H9 (cell line): ENCODE results near the gene LRP8. TPM values are rescaled to one million over a fixed set of nuclear protein-coding genes. Genes with fewer than 3 reads are reported as not detected.

Experiments
- DNase-seq: peaks from one replicate; pipeline ENCODE4 v3.0.0-alpha.2; 2017
- H2AFZ ChIP-seq: one replicate; pipeline ENCODE4 v1.6.1; 2013; ENCODE audit warnings: mild to moderate bottlenecking, low read length, control low read depth, moderate library complexity
- H2AK5ac ChIP-seq: 2 replicates; pipeline ENCODE4 v1.6.1; 2013; ENCODE audit warnings: low read length, control low read depth, mixed read lengths; ENCODE audit not compliant: insufficient read length
- H2BK120ac ChIP-seq: one replicate; pipeline ENCODE4 v1.6.1; 2013; ENCODE audit warnings: low read depth, mild to moderate bottlenecking, low read length, control low read depth, inconsistent platforms; ENCODE audit not compliant: poor library complexity, severe bottlenecking
- H2BK12ac ChIP-seq: 2 replicates; pipeline ENCODE4 v1.6.1; 2013; ENCODE audit warnings: low read length, control low read depth, mixed read lengths, low read depth; ENCODE audit not compliant: insufficient read length
- H2BK15ac ChIP-seq: 2 replicates; pipeline ENCODE4 v1.6.1; 2013; ENCODE audit warnings: low read depth, low read length, control low read depth
- H2BK20ac ChIP-seq: one replicate; pipeline ENCODE4 v1.6.1; 2013; ENCODE audit warnings: low read depth, mild to moderate bottlenecking, low read length, control low read depth, inconsistent platforms; ENCODE audit not compliant: poor library complexity, severe bottlenecking
- H2BK5ac ChIP-seq: 2 replicates; pipeline ENCODE4 v1.6.1; 2013; ENCODE audit warnings: low read length, control low read depth, mixed read lengths; ENCODE audit not compliant: insufficient read length
- H3K14ac ChIP-seq: 2 replicates; pipeline ENCODE4 v1.6.1; 2013; ENCODE audit warnings: low read length, control low read depth; ENCODE audit not compliant: insufficient read depth
- H3K18ac ChIP-seq: 2 replicates; pipeline ENCODE4 v1.6.1; 2013; ENCODE audit warnings: low read depth, mild to moderate bottlenecking, mixed read lengths, low read length, control low read depth; ENCODE audit not compliant: insufficient read length
- H3K23ac ChIP-seq: 2 replicates; pipeline ENCODE4 v1.6.1; 2013; ENCODE audit warnings: low read length, control low read depth, mixed read lengths, low read depth; ENCODE audit not compliant: insufficient read length
- H3K23me2 ChIP-seq: 2 replicates; pipeline ENCODE4 v1.6.1; 2013; ENCODE audit warnings: low read depth, mild to moderate bottlenecking, mixed read lengths, low read length, control low read depth; ENCODE audit not compliant: insufficient read length, poor library complexity, severe bottlenecking
- H3K27ac ChIP-seq: 2 replicates; pipeline ENCODE4 v1.5.1; 2013; ENCODE audit warnings: low read length, control low read depth, mixed read lengths, low read depth; ENCODE audit not compliant: insufficient read length
- H3K27me3 ChIP-seq: 2 replicates; pipeline ENCODE4 v1.6.1; 2013; ENCODE audit warnings: low read length, control low read depth, inconsistent platforms; ENCODE audit not compliant: insufficient read depth
- H3K4ac ChIP-seq: 2 replicates; pipeline ENCODE4 v1.6.1; 2013; ENCODE audit warnings: low read depth, mild to moderate bottlenecking, control low read depth, inconsistent platforms, low read length, moderate library complexity
- H3K4me1 ChIP-seq: 2 replicates; pipeline ENCODE4 v1.6.1; 2013; ENCODE audit warnings: low read length, control low read depth, inconsistent platforms; ENCODE audit not compliant: insufficient read depth
- H3K4me2 ChIP-seq: 2 replicates; pipeline ENCODE4 v1.6.1; 2013; ENCODE audit warnings: low read length, control low read depth, mixed read lengths; ENCODE audit not compliant: insufficient read length, insufficient read depth
- H3K56ac ChIP-seq: 2 replicates; pipeline ENCODE4 v1.6.1; 2013; ENCODE audit warnings: low read depth, mild to moderate bottlenecking, mixed read lengths, low read length, control low read depth; ENCODE audit not compliant: insufficient read length
- H3K79me1 ChIP-seq: 2 replicates; pipeline ENCODE4 v1.6.1; 2013; ENCODE audit warnings: low read depth, mild to moderate bottlenecking, moderate library complexity, low read length, control low read depth, inconsistent platforms; ENCODE audit not compliant: insufficient read depth, poor library complexity, severe bottlenecking
- H3K79me2 ChIP-seq: 2 replicates; pipeline ENCODE4 v1.6.1; 2013; ENCODE audit warnings: low read length, control low read depth, inconsistent platforms; ENCODE audit not compliant: insufficient read depth
- H3K9ac ChIP-seq: 2 replicates; pipeline ENCODE4 v1.6.1; 2013; ENCODE audit warnings: low read length, control low read depth, mixed read lengths; ENCODE audit not compliant: insufficient read length; ENCODE audit errors: extremely low read depth
- H3K9me3 ChIP-seq: one replicate; pipeline ENCODE4 v1.6.1; 2013; ENCODE audit warnings: low read depth, low read length, inconsistent platforms; ENCODE audit not compliant: control insufficient read depth
- H3T11ph ChIP-seq: one replicate; pipeline ENCODE4 v1.6.1; 2013; ENCODE audit warnings: mild to moderate bottlenecking, low read length, control low read depth, inconsistent platforms
- H4K20me1 ChIP-seq: one replicate; pipeline ENCODE4 v1.6.1; 2013; ENCODE audit not compliant: control insufficient read depth, insufficient read length, insufficient read depth
- H4K5ac ChIP-seq: 2 replicates; pipeline ENCODE4 v1.6.1; 2013; ENCODE audit warnings: low read depth, mild to moderate bottlenecking, mixed read lengths, low read length, control low read depth; ENCODE audit not compliant: insufficient read length
- H4K8ac ChIP-seq: replicated peaks from 2 replicates; pipeline ENCODE4 v1.6.1; 2013; ENCODE audit warnings: low read length, control low read depth, mixed read lengths, low read depth; ENCODE audit not compliant: insufficient read length
- H4K91ac ChIP-seq: 2 replicates; pipeline ENCODE4 v1.6.1; 2013; ENCODE audit warnings: low read depth, mild to moderate bottlenecking, moderate library complexity, mixed read lengths, low read length, control low read depth; ENCODE audit not compliant: insufficient read length
- H3K27ac Mint-ChIP-seq, 3 experiments: 2 replicates in 2 of 3; 3 replicates in 1 of 3; pipeline ENCODE4 v1.8.0; 2020 to 2021; ENCODE audit warnings: mixed read lengths in 3 of 3, mild to moderate bottlenecking in 1 of 3, moderate library complexity in 1 of 3
- H3K27me3 Mint-ChIP-seq: 2 replicates; pipeline ENCODE4 v1.8.0; 2021; ENCODE audit warnings: low read depth, mild to moderate bottlenecking, moderate library complexity, mixed read lengths
- H3K36me3 Mint-ChIP-seq, 3 experiments: 2 replicates in 2 of 3; 3 replicates in 1 of 3; pipeline ENCODE4 v1.8.0; 2020 to 2021; ENCODE audit warnings: low read depth in 3 of 3, mixed read lengths in 3 of 3; ENCODE audit not compliant: insufficient read depth in 1 of 3
- H3K4me1 Mint-ChIP-seq, 2 experiments: 2 replicates each; pipeline ENCODE4 v1.8.0; 2020; ENCODE audit warnings: mixed read lengths in 2 of 2
- H3K4me3 Mint-ChIP-seq, 2 experiments: 2 replicates in 1 of 2; 3 replicates in 1 of 2; pipeline ENCODE4 v1.8.0; 2020 to 2021; ENCODE audit warnings: mild to moderate bottlenecking in 2 of 2, mixed read lengths in 2 of 2, moderate library complexity in 1 of 2
- H3K9me3 Mint-ChIP-seq, 2 experiments: 2 replicates in 1 of 2; 3 replicates in 1 of 2; pipeline ENCODE4 v1.8.0; 2020; ENCODE audit warnings: mild to moderate bottlenecking in 2 of 2, mixed read lengths in 2 of 2, moderate library complexity in 1 of 2
- CTCF ChIP-seq: fragments of 200-600 bp; sonication (generic); conservative IDR thresholded peaks from 3 replicates; pipeline ENCODE4 v1.8.0; 2021; ENCODE audit warnings: antibody characterized with exemption, mild to moderate bottlenecking
- WGBS: extraction: QIAGEN DNeasy Blood & Tissue Kit; methylation state at CpG from one replicate; pipeline ENCODE4 v1.1.7; 2013; ENCODE audit warnings: missing lambda C conversion rate, low lambda C conversion rate, mixed read lengths; ENCODE audit not compliant: insufficient read length; ENCODE audit errors: extremely low coverage; 5-methylcytosine and 5-hydroxymethylcytosine counted together
- total RNA-seq: library from RNA; stranded (reverse); gene quantifications from 2 replicates; pipeline ENCODE4 v1.2.1, GENCODE V29; 2021

Gene LRP8
- total RNA-seq, 1 experiment from 2014 or later = 78.6 TPM

- H4K5ac ChIP-seq = no peak overlapping the region
- H2BK20ac ChIP-seq = no peak overlapping the region
- H3K27me3 ChIP-seq = no peaks in the 10 kb centered on the region
- no peaks in the 10 kb centered on the region for H3K4me1 ChIP-seq
- TF ChIP-seq CTCF = no peak
- H3K27ac ChIP-seq = no peak overlapping the region
- no peak overlapping the region for H2AK5ac ChIP-seq
- no peak overlapping the region for H3K14ac ChIP-seq
- no peak overlapping the region for H2BK15ac ChIP-seq
- H3K4me2 ChIP-seq = no peak overlapping the region
- no peaks in the 10 kb centered on the region for H4K20me1 ChIP-seq
- H2BK12ac ChIP-seq = no peak overlapping the region
- no peak overlapping the region for H2BK120ac ChIP-seq
- no peaks in the 10 kb centered on the region for H3K9me3 Mint-ChIP-seq
- peaks cover 24 to 82% (median 54%) of the 10 kb centered on the region in 3 experiments; a peak in 6 of 7 replicates for H3K36me3 Mint-ChIP-seq
- no CpG with 5 or more reads among the region's 13 CpGs for WGBS
- no peak overlapping the region for H4K91ac ChIP-seq
- H3K4me3 Mint-ChIP-seq = no peak overlapping the region; a peak in 1 of 5 replicates
- H3K56ac ChIP-seq = no peak overlapping the region
- no peak overlapping the region for H4K8ac ChIP-seq
- no peak overlapping the region for H3K4ac ChIP-seq
- no peak overlapping the region for H3K23ac ChIP-seq
- H3K4me1 Mint-ChIP-seq = peaks cover 23 to 24% of the 10 kb centered on the region in 2 experiments
- no peak overlapping the region for H2BK5ac ChIP-seq
- no peak overlapping the region for H2AFZ ChIP-seq
- H3K27ac Mint-ChIP-seq = peak overlapping the region; percentile 35 to 85 (median 82); a peak in 5 of 7 replicates
- H3K9me3 ChIP-seq = no peaks in the 10 kb centered on the region
- peaks cover 2% of the 10 kb centered on the region; the same call in 1 of the 2 replicates for H3K79me2 ChIP-seq
- H3K18ac ChIP-seq = no peak overlapping the region
- H3K79me1 ChIP-seq = no peaks in the 10 kb centered on the region
- no peaks in the 10 kb centered on the region for H3K23me2 ChIP-seq
- no peak overlapping the region for H3K9ac ChIP-seq
- no peaks in the 10 kb centered on the region; the same call in 1 of the 2 replicates for H3K27me3 Mint-ChIP-seq
- DNase-seq = no peak
- no peak overlapping the region for H3T11ph ChIP-seq
These were observed 10.0 kb downstream of the LRP8 start for GRCh38 chr1:53317646-53318539.
